Smooth muscle cell (in vitro differentiated cells): ENCODE results near the gene PTGFRN. TPM values are rescaled to one million over a fixed set of nuclear protein-coding genes. Genes with fewer than 3 reads are reported as not detected.

Source experiments
- DNase-seq: peaks from one replicate; lab custom pipeline; 2025; ENCODE audit not compliant: unreplicated experiment; lab: John Stamatoyannopoulos, UW
- H2AFZ ChIP-seq: fragments of 200-600 bp; sonication (generic); 2 replicates; pipeline ENCODE4 v1.6.0; 2016; ENCODE audit warnings: antibody characterized with exemption, low read depth, mild to moderate bottlenecking
- H3F3A ChIP-seq: fragments of 200-600 bp; sonication (generic); 2 replicates; pipeline ENCODE4 v1.6.0; 2017; ENCODE audit warnings: antibody characterized with exemption, low read depth
- H3K27ac ChIP-seq: fragments of 200-600 bp; sonication (generic); 2 replicates; pipeline ENCODE4 v1.5.1; 2016; ENCODE audit warnings: low read depth, mild to moderate bottlenecking
- H3K27me3 ChIP-seq: fragments of 200-600 bp; sonication (generic); 2 replicates; pipeline ENCODE4 v1.6.1; 2016; ENCODE audit warnings: low read depth, mild to moderate bottlenecking
- H3K36me3 ChIP-seq: fragments of 200-600 bp; sonication (generic); 2 replicates; pipeline ENCODE4 v1.5.1; 2016; ENCODE audit warnings: low read depth
- H3K4me1 ChIP-seq: fragments of 200-600 bp; sonication (generic); 2 replicates; pipeline ENCODE4 v1.5.1; 2016; ENCODE audit warnings: low read depth
- H3K4me2 ChIP-seq: fragments of 200-600 bp; sonication (generic); 2 replicates; pipeline ENCODE4 v1.6.0; 2016; ENCODE audit warnings: mild to moderate bottlenecking
- H3K4me3 ChIP-seq: fragments of 200-600 bp; sonication (generic); 2 replicates; pipeline ENCODE4 v1.5.1; 2016; ENCODE audit warnings: mild to moderate bottlenecking
- H3K79me2 ChIP-seq: fragments of 200-600 bp; sonication (generic); 2 replicates; pipeline ENCODE4 v1.6.0; 2016; ENCODE audit warnings: low read depth, mild to moderate bottlenecking
- H3K9ac ChIP-seq: fragments of 200-600 bp; sonication (generic); 2 replicates; pipeline ENCODE4 v1.6.0; 2016; ENCODE audit warnings: low read depth
- H3K9me3 ChIP-seq: fragments of 200-600 bp; sonication (generic); replicated peaks from 2 replicates; pipeline ENCODE4 v1.5.1; 2016; ENCODE audit warnings: low read depth
- H4K20me1 ChIP-seq: fragments of 200-600 bp; sonication (generic); 2 replicates; pipeline ENCODE4 v1.6.0; 2016; ENCODE audit warnings: low read depth
- CTCF ChIP-seq: fragments of 200-600 bp; sonication (generic); IDR thresholded peaks from 2 replicates; pipeline ENCODE4 v1.5.1; 2017; ENCODE audit warnings: borderline replicate concordance, mild to moderate bottlenecking, antibody characterized with exemption; ENCODE audit not compliant: insufficient read depth, poor library complexity, severe bottlenecking
- WGBS: methylation state at CpG from one replicate; pipeline ENCODE4 v1.1.7; 2016; ENCODE audit warnings: low lambda C conversion rate; 5-methylcytosine and 5-hydroxymethylcytosine counted together
- polyA plus RNA-seq: library from polyadenylated mRNA; unstranded; fragments of >200 nt; fragmentation: Nextera tagmentation; extraction: Ambion mirVana; gene quantifications from 2 replicates; pipeline ENCODE4 v1.2.1, GENCODE V29; 2016
- total RNA-seq: library from RNA; depleted of rRNA; stranded (reverse); fragments of >200 nt; gene quantifications from 2 replicates; pipeline ENCODE4 v1.2.3, GENCODE V29; 2014

The PTGFRN gene
- total and polyA plus RNA-seq, 2 experiments from 2014 or later = 64.2 to 97.9 TPM

- Histone ChIP-seq H3K27ac (peak overlapping the region; percentile 91), H3K27me3 (no peaks in the 10 kb centered on the region), H3K4me1 (peaks cover 19% of the 10 kb centered on the region), H3K9me3 (no peaks in the 10 kb centered on the region), H3K9ac (peak overlapping the region; percentile 86), H3K79me2 (peaks cover 27% of the 10 kb centered on the region), H3K36me3 (no peaks in the 10 kb centered on the region), H4K20me1 (peaks cover 22% of the 10 kb centered on the region), H2AFZ (peak overlapping the region; percentile 99), H3F3A (peaks cover 6% of the 10 kb centered on the region), H3K4me2 (peak overlapping the region; percentile 99), H3K4me3 (peak overlapping the region; percentile 91)
- WGBS = 56% methylated on average over 13 of the region's 13 CpGs
- no peak for TF ChIP-seq CTCF
- DNase-seq = no peak
These were observed 750 bp upstream of the PTGFRN start for GRCh38 chr1:116908820-116909511.

- TF ChIP-seq CTCF = no peak
- Histone ChIP-seq H3K79me2 (peaks cover 43% of the 10 kb centered on the region), H3F3A (peaks cover 6% of the 10 kb centered on the region), H3K4me1 (peaks cover 27% of the 10 kb centered on the region), H2AFZ (peak overlapping the region; percentile 84), H3K27me3 (no peaks in the 10 kb centered on the region), H3K27ac (peak overlapping the region; percentile 69), H4K20me1 (peaks cover 38% of the 10 kb centered on the region), H3K36me3 (no peaks in the 10 kb centered on the region), H3K4me2 (peak overlapping the region; percentile 99), H3K9ac (peak overlapping the region; percentile 83), H3K4me3 (peak overlapping the region; percentile 91), H3K9me3 (no peaks in the 10 kb centered on the region)
- 1% methylated on average over 38 of the region's 64 CpGs for WGBS
- DNase-seq = no peak
These were observed 867 bp downstream of the PTGFRN start for GRCh38 chr1:116910379-116911187.

GRCh38 chr1:116911188-116911553, 1.5 kb downstream of the PTGFRN start:
- no peak for TF ChIP-seq CTCF
- H3K9me3 ChIP-seq = no peaks in the 10 kb centered on the region
- peak overlapping the region; percentile 84 for H2AFZ ChIP-seq
- H4K20me1 ChIP-seq = peaks cover 44% of the 10 kb centered on the region
- DNase-seq = no peak
- peaks cover 49% of the 10 kb centered on the region for H3K79me2 ChIP-seq
- H3K4me3 ChIP-seq = peak overlapping the region; percentile 91
- peaks cover 29% of the 10 kb centered on the region for H3K4me1 ChIP-seq
- peaks cover 9% of the 10 kb centered on the region for H3F3A ChIP-seq
- WGBS = 36% methylated on average over 6 of the region's 6 CpGs
- H3K36me3 ChIP-seq = no peaks in the 10 kb centered on the region
- peak overlapping the region; percentile 83 for H3K9ac ChIP-seq
- H3K27ac ChIP-seq = peak overlapping the region; percentile 69
- no peaks in the 10 kb centered on the region for H3K27me3 ChIP-seq
- peak overlapping the region; percentile 99 for H3K4me2 ChIP-seq
